ENCODE measurements around the gene TAS2R1.

DNA sequence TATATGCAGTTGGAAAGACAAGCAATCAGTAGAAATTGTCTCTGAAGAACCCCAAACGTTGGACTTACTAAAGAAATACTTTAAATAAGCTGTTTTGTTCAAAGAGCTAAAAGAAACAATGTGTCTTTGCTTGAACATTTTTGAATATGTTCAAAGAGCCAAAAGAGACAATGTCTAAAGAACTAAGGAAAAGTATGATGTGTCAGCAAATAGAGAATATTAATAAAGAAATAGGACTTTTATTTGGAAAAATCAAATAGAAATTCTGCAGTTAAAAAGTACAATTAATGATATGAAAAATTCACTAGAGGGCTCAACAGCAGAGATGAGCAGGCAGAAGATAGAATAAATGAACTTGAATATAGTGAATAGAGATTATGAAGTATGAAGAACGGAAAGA lies 19.2 kb downstream of the TAS2R1 start:
- TF ChIP-seq, protein P1, sequence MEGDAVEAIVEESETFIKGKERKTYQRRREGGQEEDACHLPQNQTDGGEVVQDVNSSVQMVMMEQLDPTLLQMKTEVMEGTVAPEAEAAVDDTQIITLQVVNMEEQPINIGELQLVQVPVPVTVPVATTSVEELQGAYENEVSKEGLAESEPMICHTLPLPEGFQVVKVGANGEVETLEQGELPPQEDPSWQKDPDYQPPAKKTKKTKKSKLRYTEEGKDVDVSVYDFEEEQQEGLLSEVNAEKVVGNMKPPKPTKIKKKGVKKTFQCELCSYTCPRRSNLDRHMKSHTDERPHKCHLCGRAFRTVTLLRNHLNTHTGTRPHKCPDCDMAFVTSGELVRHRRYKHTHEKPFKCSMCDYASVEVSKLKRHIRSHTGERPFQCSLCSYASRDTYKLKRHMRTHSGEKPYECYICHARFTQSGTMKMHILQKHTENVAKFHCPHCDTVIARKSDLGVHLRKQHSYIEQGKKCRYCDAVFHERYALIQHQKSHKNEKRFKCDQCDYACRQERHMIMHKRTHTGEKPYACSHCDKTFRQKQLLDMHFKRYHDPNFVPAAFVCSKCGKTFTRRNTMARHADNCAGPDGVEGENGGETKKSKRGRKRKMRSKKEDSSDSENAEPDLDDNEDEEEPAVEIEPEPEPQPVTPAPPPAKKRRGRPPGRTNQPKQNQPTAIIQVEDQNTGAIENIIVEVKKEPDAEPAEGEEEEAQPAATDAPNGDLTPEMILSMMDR (IDR thresholded peaks at IDR 0.05) = no peak
- TF ChIP-seq POLR2A (IDR thresholded peaks at IDR 0.05) = no peak

Data from esophagus squamous epithelium (tissue), 4 donors.